ENCODE data around the gene PTPRQ.

GRCh38 chr12:80576641-80577418 lies 132.8 kb downstream of the PTPRQ start:
- TF ChIP-seq EP300 (IDR thresholded peaks at IDR 0.05) (no peak), POLR2A (IDR thresholded peaks at IDR 0.05) (no peak), CTCF (IDR thresholded peaks at IDR 0.05) (no peak), POLR2AphosphoS5 (IDR thresholded peaks at IDR 0.05) (no peak)

Data from suprapubic skin (tissue), 4 donors.